Suprapubic skin (tissue), 4 donors: ENCODE measurements around the gene MOXD1. TPM values are rescaled to one million over a fixed set of nuclear protein-coding genes. Genes with fewer than 3 reads are reported as not detected.

Source experiments
- DNase-seq, 2 donors: peaks; one replicate each; pipeline ENCODE4 v3.0.0-alpha.2; 2019; ENCODE audit warnings: low spot score in 2 of 2
- H3K27ac ChIP-seq: fragments of 200-600 bp; sonication (generic); one replicate; pipeline ENCODE4 v1.5.1; 2019
- H3K27me3 ChIP-seq: fragments of 200-600 bp; sonication (generic); one replicate; pipeline ENCODE4 v1.5.1; 2019
- H3K36me3 ChIP-seq: fragments of 200-600 bp; sonication (generic); one replicate; pipeline ENCODE4 v1.5.1; 2019
- H3K4me1 ChIP-seq: fragments of 200-600 bp; sonication (generic); one replicate; pipeline ENCODE4 v1.5.1; 2019
- H3K4me3 ChIP-seq: fragments of 200-600 bp; sonication (generic); one replicate; pipeline ENCODE4 v1.5.1; 2019; ENCODE audit warnings: mild to moderate bottlenecking
- H3K9me3 ChIP-seq: fragments of 200-600 bp; sonication (generic); one replicate; pipeline ENCODE4 v1.5.1; 2019
- CTCF ChIP-seq, 2 donors: fragments of 200-600 bp in 1 of 2; fragments of 450-650 bp in 1 of 2; sonication (generic) in 1 of 2; IDR thresholded peaks; one replicate each; pipeline ENCODE4 v1.5.1; 2016 to 2019; ENCODE audit warnings: antibody characterized with exemption in 2 of 2, mild to moderate bottlenecking in 1 of 2, moderate library complexity in 1 of 2
- EP300 ChIP-seq: sonication (generic); formaldehyde crosslinking; IDR thresholded peaks from one replicate; pipeline ENCODE4 v1.6.1; 2017; ENCODE audit warnings: antibody characterized with exemption
- POLR2A ChIP-seq, 2 donors: fragments of 450-650 bp; IDR thresholded peaks; one replicate each; pipeline ENCODE4 v1.6.1; 2017; ENCODE audit warnings: antibody characterized with exemption in 2 of 2, mild to moderate bottlenecking in 2 of 2, moderate library complexity in 2 of 2
- POLR2AphosphoS5 ChIP-seq, 3 donors: sonication (generic); formaldehyde crosslinking; IDR thresholded peaks; one replicate each; pipeline ENCODE4 v1.6.1; 2017; ENCODE audit warnings: antibody characterized with exemption in 3 of 3
- WGBS: methylation state at CpG from one replicate; pipeline ENCODE4 v1.1.5; 2018; 5-methylcytosine and 5-hydroxymethylcytosine counted together
- total RNA-seq, 4 donors: library from RNA; depleted of rRNA; stranded (reverse); fragments of >200 nt; gene quantifications; one replicate each; pipeline ENCODE4 v1.1.0, GENCODE V29; 2016

MOXD1 gene
- total RNA-seq, 4 donors from 2014 or later = 16.7 to 25.9 (median 21.0) TPM

GRCh38 chr6:132380358-132381029 lies 20.8 kb downstream of the MOXD1 start:
- no peaks in the 10 kb centered on the region for H3K36me3 ChIP-seq
- no peaks in the 10 kb centered on the region for H3K9me3 ChIP-seq
- no peak overlapping the region for H3K27ac ChIP-seq
- TF ChIP-seq CTCF (IDR thresholded peaks at IDR 0.05) = no peak
- TF ChIP-seq POLR2A (IDR thresholded peaks at IDR 0.05) = no peak
- TF ChIP-seq EP300 = no peak
- no peak for TF ChIP-seq POLR2AphosphoS5 (IDR thresholded peaks at IDR 0.05)
- no peak for DNase-seq
- no peaks in the 10 kb centered on the region for H3K27me3 ChIP-seq
- no peak overlapping the region for H3K4me3 ChIP-seq
- 73% methylated on average over 3 of the region's 3 CpGs for WGBS
- H3K4me1 ChIP-seq = no peaks in the 10 kb centered on the region

DNA sequence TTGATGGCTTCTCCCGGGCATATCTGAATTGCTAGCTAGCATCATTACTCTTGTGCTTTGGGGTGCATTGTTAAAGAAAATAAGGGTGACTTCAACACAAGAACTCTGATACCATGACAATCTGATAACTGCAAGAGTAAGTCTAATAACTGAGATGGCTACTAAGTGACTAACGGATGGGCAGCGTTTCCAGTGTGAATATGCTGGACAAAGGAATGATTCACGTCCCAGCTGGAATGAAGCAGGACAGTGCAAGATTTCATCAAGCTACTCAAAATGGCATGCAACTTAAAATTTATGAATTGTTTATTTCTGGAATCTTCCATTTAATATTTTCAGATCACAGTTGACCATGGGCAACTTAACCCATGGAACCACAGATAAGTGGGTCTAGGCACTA lies 31.7 kb downstream of the MOXD1 start:
- Histone ChIP-seq H3K36me3 (no peaks in the 10 kb centered on the region), H3K4me1 (no peaks in the 10 kb centered on the region), H3K4me3 (no peak overlapping the region), H3K27ac (no peak overlapping the region), H3K9me3 (no peaks in the 10 kb centered on the region), H3K27me3 (no peaks in the 10 kb centered on the region)
- TF ChIP-seq POLR2A (IDR thresholded peaks at IDR 0.05) = no peak
- TF ChIP-seq POLR2AphosphoS5 (IDR thresholded peaks at IDR 0.05) = no peak
- no peak for TF ChIP-seq EP300
- TF ChIP-seq CTCF (IDR thresholded peaks at IDR 0.05) = no peak
- no peak for DNase-seq
- WGBS = 82% methylated on average over 4 of the region's 4 CpGs

DNA sequence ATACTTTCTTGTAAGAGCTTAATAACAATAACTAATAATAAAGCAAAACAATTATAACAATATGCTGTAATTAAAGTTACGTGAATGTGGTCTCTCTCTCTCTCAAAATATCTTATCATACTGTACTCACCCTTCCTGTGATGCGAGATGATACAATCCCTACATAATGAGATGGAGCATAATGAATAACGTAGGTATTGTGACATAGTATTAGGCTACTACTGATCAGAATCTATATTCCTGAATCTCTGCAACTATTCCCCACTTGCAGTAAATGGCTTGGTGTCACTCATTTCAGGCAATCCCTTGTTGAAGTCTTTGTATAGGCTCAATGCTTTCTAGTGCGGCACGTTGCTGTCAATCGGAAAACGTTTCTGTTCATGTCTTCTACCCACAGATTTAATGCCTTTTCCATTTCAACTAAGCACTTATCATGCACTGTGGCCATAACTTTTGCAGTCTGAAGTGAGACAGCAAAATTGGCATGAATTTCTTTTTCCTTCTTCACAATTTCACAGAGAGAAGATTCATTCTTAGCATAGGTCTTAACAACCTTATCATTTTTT lies 32.3 kb downstream of the MOXD1 start:
- Histone ChIP-seq H3K27ac (no peak overlapping the region), H3K9me3 (no peaks in the 10 kb centered on the region), H3K27me3 (no peaks in the 10 kb centered on the region), H3K4me3 (no peak overlapping the region), H3K4me1 (no peaks in the 10 kb centered on the region), H3K36me3 (no peaks in the 10 kb centered on the region)
- DNase-seq = no peak
- TF ChIP-seq POLR2A (IDR thresholded peaks at IDR 0.05) = no peak
- TF ChIP-seq POLR2AphosphoS5 (IDR thresholded peaks at IDR 0.05) = no peak
- no peak for TF ChIP-seq EP300
- WGBS = 87% methylated on average over 7 of the region's 7 CpGs

- 52% methylated on average over 4 of the region's 4 CpGs for WGBS
- no peak for TF ChIP-seq POLR2A (IDR thresholded peaks at IDR 0.05)
- no peak for TF ChIP-seq CTCF (IDR thresholded peaks at IDR 0.05)
- no peak for DNase-seq
Observed at GRCh38 chr6:132365281-132365907, 35.9 kb downstream of the MOXD1 start.

GRCh38 chr6:132364306-132365074 lies 36.8 kb downstream of the MOXD1 start:
- DNase-seq = no peak
- Histone ChIP-seq H3K27me3 (no peaks in the 10 kb centered on the region), H3K27ac (no peak overlapping the region), H3K4me3 (no peak overlapping the region), H3K9me3 (no peaks in the 10 kb centered on the region), H3K4me1 (no peaks in the 10 kb centered on the region), H3K36me3 (no peaks in the 10 kb centered on the region)
- TF ChIP-seq CTCF (IDR thresholded peaks at IDR 0.05) (no peak), EP300 (no peak), POLR2AphosphoS5 (IDR thresholded peaks at IDR 0.05) (no peak), POLR2A (IDR thresholded peaks at IDR 0.05) (no peak)
- 78% methylated on average over 5 of the region's 5 CpGs for WGBS

More at GRCh38 chr6:132365281-132365907, 35.9 kb downstream of the MOXD1 start:
- no peaks in the 10 kb centered on the region for H3K4me1 ChIP-seq
- no peak overlapping the region for H3K4me3 ChIP-seq
- no peak overlapping the region for H3K27ac ChIP-seq
- H3K27me3 ChIP-seq = no peaks in the 10 kb centered on the region
- H3K36me3 ChIP-seq = no peaks in the 10 kb centered on the region
- no peaks in the 10 kb centered on the region for H3K9me3 ChIP-seq
